BLaER1 treated with 17β-estradiol and CSF1 and Interleukin-3, amounts not matched to agents 10 nM and 100 nM (cell line): ENCODE results near the gene CTBP2.

Experiments
- H3K27ac ChIP-seq, 11 experiments: shearing (Covaris generic); formaldehyde crosslinking; 2 replicates each; pipeline ENCODE4 v1.8.1; 2022
- H3K27me3 ChIP-seq, 11 experiments: shearing (Covaris generic); formaldehyde crosslinking; 2 replicates each; pipeline ENCODE4 v1.8.1; 2022
- H3K36me3 ChIP-seq, 11 experiments: shearing (Covaris generic); formaldehyde crosslinking; 2 replicates each; pipeline ENCODE4 v1.8.1; 2022
- H3K4me1 ChIP-seq, 10 experiments: shearing (Covaris generic); formaldehyde crosslinking; 2 replicates each; pipeline ENCODE4 v1.8.1; 2022
- H3K4me2 ChIP-seq, 11 experiments: shearing (Covaris generic); formaldehyde crosslinking; 2 replicates each; pipeline ENCODE4 v1.8.1; 2022
- H3K4me3 ChIP-seq, 10 experiments: shearing (Covaris generic); formaldehyde crosslinking; 2 replicates each; pipeline ENCODE4 v1.8.1; 2022
- H3K9ac ChIP-seq, 11 experiments: shearing (Covaris generic); formaldehyde crosslinking; 2 replicates each; pipeline ENCODE4 v1.8.1; 2022
- H3K9me3 ChIP-seq, 11 experiments: shearing (Covaris generic); formaldehyde crosslinking; replicated peaks in 1 of 11; 2 replicates each; pipeline ENCODE4 v1.8.1; 2022
- H4K20me1 ChIP-seq, 11 experiments: shearing (Covaris generic); formaldehyde crosslinking; 2 replicates each; pipeline ENCODE4 v1.8.1; 2022
- Cebpa-rat ChIP-seq, 11 experiments: shearing (Covaris generic); IDR thresholded peaks; 2 replicates each; pipeline ENCODE4 v1.8.1; 2022

Gene CTBP2

DNA sequence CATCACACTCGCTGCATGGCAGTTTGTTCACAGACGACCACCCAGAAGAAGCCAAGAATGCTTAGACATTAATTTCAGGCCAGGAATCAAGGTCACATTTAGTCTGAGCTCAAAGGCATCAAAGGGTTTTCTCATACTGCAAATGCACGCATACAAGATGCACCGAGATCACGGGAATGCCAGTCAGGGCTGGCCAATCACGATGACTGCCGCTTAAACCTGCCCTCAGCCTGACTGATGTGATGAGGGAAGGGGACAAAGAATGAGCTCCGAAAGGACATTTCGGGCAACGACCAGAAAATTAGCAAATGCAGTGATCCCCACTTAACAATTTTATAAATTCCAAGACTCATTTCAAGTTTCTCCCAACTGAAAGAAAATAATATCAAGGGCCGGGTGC, 20.2 kb downstream of the CTBP2 start:
- no peaks in the 10 kb centered on the region for H3K9me3 ChIP-seq
- no peak overlapping the region; a peak in 1 of 22 replicates for H3K4me2 ChIP-seq
- H3K27me3 ChIP-seq = no peaks in the 10 kb centered on the region
- peaks cover 38 to 65% (median 52%) of the 10 kb centered on the region in 11 experiments for H3K36me3 ChIP-seq
- H3K27ac ChIP-seq = 0 out of 22 replicates have a peak overlapping the region, but pooled peaks of 1 of the 11 experiments have one; percentile 59
- H3K4me1 ChIP-seq = peaks cover 77 to 97% (median 95%) of the 10 kb centered on the region in 10 experiments
- H3K9ac ChIP-seq = no peak overlapping the region
- H3K4me3 ChIP-seq = no peak overlapping the region
- TF ChIP-seq Cebpa-rat (IDR thresholded peaks at IDR 0.05) = no peak
- H4K20me1 ChIP-seq = peaks cover 100% of the 10 kb centered on the region in 11 experiments

DNA sequence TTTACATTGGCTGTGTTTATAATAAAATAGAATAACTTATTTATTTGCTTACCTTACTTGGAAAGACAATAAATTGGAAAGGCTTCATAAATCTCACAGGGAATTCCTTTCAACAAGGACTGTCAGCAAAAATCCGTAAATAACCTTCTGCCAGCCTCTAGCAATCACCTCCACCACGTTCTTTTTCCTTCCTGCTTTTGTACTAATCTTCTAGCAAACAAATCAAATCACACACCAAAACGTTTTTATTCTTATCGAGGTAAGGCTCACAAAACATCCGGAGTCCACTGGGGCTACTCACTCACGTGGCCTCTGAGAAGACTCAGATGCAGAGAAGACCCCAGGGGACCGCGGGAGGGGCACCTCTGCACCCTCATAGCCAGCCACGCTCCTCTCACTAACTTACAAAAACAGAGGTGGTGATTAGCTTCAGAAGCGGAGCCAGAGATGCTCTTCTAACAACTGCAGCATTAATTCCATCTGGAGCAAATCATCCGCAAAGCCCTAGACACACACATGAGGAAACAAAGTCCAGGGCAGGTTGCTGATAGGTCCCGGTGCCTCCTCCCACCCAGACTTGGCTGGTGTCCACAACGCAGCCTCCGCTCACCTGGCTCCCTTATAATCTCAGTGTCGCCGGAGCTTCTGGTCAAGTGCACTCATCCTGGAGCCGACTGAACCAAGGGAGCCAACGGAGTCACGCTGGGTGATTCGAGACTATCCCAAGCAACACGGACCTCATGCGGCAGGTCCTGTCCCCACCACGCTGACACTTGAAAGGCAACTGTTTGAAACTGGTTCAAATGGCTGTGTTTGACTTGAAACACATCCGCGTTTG, 22.5 kb downstream of the CTBP2 start:
- TF ChIP-seq Cebpa-rat (IDR thresholded peaks at IDR 0.05) = no peak
- Histone ChIP-seq H3K9me3 (no peaks in the 10 kb centered on the region), H3K4me1 (peaks cover 74 to 96% (median 90%) of the 10 kb centered on the region in 10 experiments), H3K9ac (peak overlapping the region in 3 of 11 experiments; percentile 2 to 18 (median 18); a peak in 1 of 22 replicates), H4K20me1 (peaks cover 100% of the 10 kb centered on the region in 11 experiments), H3K27ac (peak overlapping the region in 3 of 11 experiments; percentile 6 to 44 (median 10); a peak in 3 of 22 replicates), H3K36me3 (peaks cover 48 to 84% (median 70%) of the 10 kb centered on the region in 11 experiments), H3K4me3 (no peak overlapping the region), H3K27me3 (no peaks in the 10 kb centered on the region), H3K4me2 (peak overlapping the region; percentile 28 to 72 (median 68); a peak in 20 of 22 replicates)

DNA sequence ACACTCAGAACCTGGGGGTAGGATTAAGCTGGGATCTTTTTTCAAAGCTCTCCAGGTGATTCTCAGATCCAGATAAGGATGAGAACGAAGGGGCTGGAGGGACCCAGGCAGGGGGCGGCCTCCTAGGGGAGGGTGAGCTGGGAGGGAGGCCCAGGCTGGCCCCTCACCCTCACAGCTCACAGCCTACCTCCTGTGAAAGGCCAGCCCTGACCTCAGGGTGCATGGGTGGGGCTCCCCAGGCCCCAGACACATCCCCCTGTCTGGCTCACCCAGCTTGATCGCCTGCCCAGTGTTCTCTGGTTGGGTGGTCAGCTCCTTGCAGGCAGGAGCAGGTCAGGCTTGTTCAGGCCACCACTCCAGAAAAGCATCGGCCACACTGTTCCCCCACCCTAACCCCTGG, 24.3 kb downstream of the CTBP2 start:
- Histone ChIP-seq H3K4me2 (peak overlapping the region in 9 of 11 experiments; percentile 16 to 72 (median 68); a peak in 15 of 22 replicates), H3K4me3 (no peak overlapping the region), H3K27ac (peak overlapping the region in 1 of 11 experiments; percentile 18; a peak in 1 of 22 replicates), H3K4me1 (peaks cover 56 to 80% (median 73%) of the 10 kb centered on the region in 10 experiments), H4K20me1 (peaks cover 100% of the 10 kb centered on the region in 11 experiments), H3K9me3 (peaks cover 0 to 6% (median 0%) of the 10 kb centered on the region in 11 experiments; a peak in 2 of 22 replicates), H3K9ac (peak overlapping the region in 1 of 11 experiments; percentile 5; a peak in 1 of 22 replicates), H3K27me3 (no peaks in the 10 kb centered on the region), H3K36me3 (peaks cover 64 to 93% (median 87%) of the 10 kb centered on the region in 11 experiments)
- no peak for TF ChIP-seq Cebpa-rat (IDR thresholded peaks at IDR 0.05)

DNA sequence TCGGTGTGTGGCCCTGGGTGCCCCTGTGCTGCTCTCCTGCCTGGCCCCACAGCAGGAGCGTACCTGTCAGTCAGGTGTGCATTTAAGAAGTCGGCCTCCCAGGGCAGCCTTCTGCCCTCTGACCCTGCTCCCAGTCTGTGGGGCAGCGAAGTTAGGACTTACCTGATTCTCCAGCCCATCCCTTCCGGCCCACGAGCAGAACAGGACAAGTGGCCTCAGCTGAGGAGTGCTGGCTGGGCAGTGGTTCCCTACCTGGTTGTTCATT, 24.7 kb downstream of the CTBP2 start:
- H3K4me1 ChIP-seq = peaks cover 52 to 76% (median 69%) of the 10 kb centered on the region in 10 experiments
- peak overlapping the region in 9 of 11 experiments; percentile 16 to 72 (median 68); a peak in 17 of 22 replicates for H3K4me2 ChIP-seq

DNA sequence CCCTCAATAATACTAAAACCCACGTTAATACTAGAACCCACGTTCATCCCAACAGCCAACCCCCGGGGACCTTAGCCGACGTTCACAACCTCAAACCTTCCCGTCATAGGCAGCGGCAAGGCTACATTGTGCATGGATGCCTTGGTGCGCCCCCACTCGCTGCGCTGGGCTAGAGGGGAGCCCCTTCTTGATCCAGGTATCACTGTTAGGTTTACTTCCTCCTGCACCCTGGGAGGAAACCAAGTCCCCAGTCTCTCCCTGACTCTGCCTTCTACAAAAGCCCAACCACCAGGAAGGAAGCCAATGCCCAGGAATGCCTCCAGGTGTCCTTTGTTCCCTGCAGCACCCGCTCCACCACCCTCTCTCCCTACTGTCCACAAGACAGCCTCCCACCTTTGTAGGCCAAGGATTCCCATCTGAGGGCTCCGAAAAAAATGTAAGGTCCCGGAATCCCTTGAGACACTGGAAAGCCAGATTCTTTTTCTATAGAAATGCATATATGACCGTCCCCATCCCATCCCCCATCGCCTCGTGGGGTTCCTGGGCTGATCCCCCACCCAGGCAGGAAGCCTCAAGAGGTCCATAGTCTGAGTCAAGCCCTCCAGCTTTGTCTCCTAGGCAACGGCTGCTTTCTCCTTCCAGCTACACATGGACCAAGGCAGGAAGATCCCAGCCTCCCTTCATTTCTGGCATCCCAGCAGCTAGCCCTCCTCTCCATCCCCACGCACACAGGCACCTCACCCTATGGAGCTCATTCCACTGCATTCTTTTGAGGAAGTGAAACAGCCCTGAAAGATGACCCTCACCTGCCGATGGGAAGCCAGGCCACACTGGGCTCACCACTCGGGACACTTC, 25.2 kb downstream of the CTBP2 start:
- peaks cover 100% of the 10 kb centered on the region in 11 experiments for H4K20me1 ChIP-seq
- TF ChIP-seq Cebpa-rat (IDR thresholded peaks at IDR 0.05) = no peak
- 0 out of 22 replicates have a peak overlapping the region, but pooled peaks of 1 of the 11 experiments have one; percentile 18 for H3K27ac ChIP-seq
- peaks cover 52 to 73% (median 66%) of the 10 kb centered on the region in 10 experiments for H3K4me1 ChIP-seq
- no peaks in the 10 kb centered on the region for H3K27me3 ChIP-seq
- peaks cover 74 to 98% (median 94%) of the 10 kb centered on the region in 11 experiments for H3K36me3 ChIP-seq
- H3K9ac ChIP-seq = no peak overlapping the region; a peak in 1 of 22 replicates
- peak overlapping the region in 10 of 11 experiments; percentile 16 to 72 (median 68); a peak in 18 of 22 replicates for H3K4me2 ChIP-seq
- no peak overlapping the region; a peak in 1 of 20 replicates for H3K4me3 ChIP-seq
- H3K9me3 ChIP-seq = peaks cover 0 to 6% (median 0%) of the 10 kb centered on the region in 11 experiments; a peak in 2 of 22 replicates

More for the DNA sequence above, 24.7 kb downstream of the CTBP2 start:
- Histone ChIP-seq H3K36me3 (peaks cover 68 to 96% (median 91%) of the 10 kb centered on the region in 11 experiments), H3K27ac (0 out of 22 replicates have a peak overlapping the region, but pooled peaks of 1 of the 11 experiments have one; percentile 18), H3K4me3 (no peak overlapping the region; a peak in 1 of 20 replicates), H3K27me3 (no peaks in the 10 kb centered on the region), H3K9me3 (peaks cover 0 to 6% (median 0%) of the 10 kb centered on the region in 11 experiments; a peak in 2 of 22 replicates), H3K9ac (peak overlapping the region in 1 of 11 experiments; percentile 5; a peak in 1 of 22 replicates), H4K20me1 (peaks cover 100% of the 10 kb centered on the region in 11 experiments)
- TF ChIP-seq Cebpa-rat (IDR thresholded peaks at IDR 0.05) = no peak

DNA sequence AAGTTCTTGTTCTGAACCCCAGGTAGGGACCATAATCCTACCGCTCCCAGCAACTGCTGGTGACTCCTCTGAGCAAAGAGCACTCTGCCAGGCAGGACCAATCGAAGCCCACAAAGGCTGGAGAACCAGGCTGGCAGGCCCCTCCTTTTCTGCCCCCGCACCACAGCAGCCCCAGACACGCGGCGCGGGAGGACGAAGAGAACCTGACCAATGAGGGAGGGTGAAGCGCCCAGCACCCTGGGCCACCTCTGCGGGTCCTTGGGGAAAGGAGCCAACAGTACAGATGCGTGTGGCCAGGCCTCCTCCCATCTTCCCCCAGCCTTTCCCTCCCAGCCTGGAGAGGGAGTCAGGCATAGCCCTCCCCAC, 25.9 kb downstream of the CTBP2 start:
- H3K36me3 ChIP-seq = peaks cover 77 to 98% (median 94%) of the 10 kb centered on the region in 11 experiments
- H3K4me1 ChIP-seq = peaks cover 56 to 71% (median 65%) of the 10 kb centered on the region in 10 experiments
- peak overlapping the region in 7 of 11 experiments; percentile 3 to 54 (median 21); a peak in 7 of 22 replicates for H3K4me2 ChIP-seq
- TF ChIP-seq Cebpa-rat (IDR thresholded peaks at IDR 0.05) = no peak
- H3K9me3 ChIP-seq = peaks cover 0 to 6% (median 0%) of the 10 kb centered on the region in 11 experiments; a peak in 2 of 22 replicates
- H3K9ac ChIP-seq = no peak overlapping the region
- peaks cover 100% of the 10 kb centered on the region in 11 experiments for H4K20me1 ChIP-seq
- no peaks in the 10 kb centered on the region for H3K27me3 ChIP-seq
- H3K4me3 ChIP-seq = no peak overlapping the region
- H3K27ac ChIP-seq = 0 out of 22 replicates have a peak overlapping the region, but pooled peaks of 1 of the 11 experiments have one; percentile 10

DNA sequence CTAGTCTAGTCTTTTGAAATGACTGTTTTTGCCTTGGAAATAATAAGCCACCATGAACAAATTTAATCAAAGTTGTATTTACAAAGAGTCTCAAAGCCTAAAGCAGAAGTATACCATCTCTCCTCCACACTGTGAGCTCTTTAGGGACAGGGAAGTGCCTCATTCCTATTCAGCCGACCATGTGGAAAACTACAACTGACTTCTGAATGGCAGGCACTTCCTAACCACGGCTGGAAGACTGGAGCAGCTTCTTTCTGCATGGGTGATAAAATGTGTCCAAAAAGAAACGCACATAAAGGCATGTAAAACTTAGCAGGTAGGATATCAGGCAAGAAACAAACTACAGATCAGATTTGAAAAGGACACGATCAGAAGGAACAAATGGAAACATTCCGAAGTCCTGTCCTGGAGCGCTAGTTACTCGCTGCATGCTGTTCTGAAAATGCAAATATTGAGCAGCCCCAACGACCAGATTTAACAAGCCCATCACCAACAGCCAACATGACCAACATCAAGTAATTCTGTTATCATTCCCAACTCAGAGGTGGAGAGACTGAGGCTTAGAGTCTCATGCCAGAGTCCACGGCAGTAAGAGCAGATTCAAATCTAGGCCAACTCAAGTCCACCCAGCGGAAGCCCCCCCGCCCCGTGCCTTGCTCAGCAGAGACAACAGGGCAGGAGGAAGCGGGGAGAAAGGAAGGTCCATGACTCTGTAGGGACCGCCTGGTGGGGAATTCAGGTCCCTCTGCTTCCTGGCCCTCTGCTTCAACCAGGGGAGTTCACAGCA, 26.5 kb downstream of the CTBP2 start:
- peak overlapping the region in 8 of 11 experiments; percentile 3 to 54 (median 15); a peak in 7 of 22 replicates for H3K4me2 ChIP-seq
- peaks cover 0 to 6% (median 0%) of the 10 kb centered on the region in 11 experiments; a peak in 2 of 22 replicates for H3K9me3 ChIP-seq
- peaks cover 55 to 69% (median 65%) of the 10 kb centered on the region in 10 experiments for H3K4me1 ChIP-seq
- H4K20me1 ChIP-seq = peaks cover 100% of the 10 kb centered on the region in 11 experiments
- 0 out of 22 replicates have a peak overlapping the region, but pooled peaks of 1 of the 11 experiments have one; percentile 10 for H3K27ac ChIP-seq
- H3K9ac ChIP-seq = no peak overlapping the region
- no peaks in the 10 kb centered on the region for H3K27me3 ChIP-seq
- TF ChIP-seq Cebpa-rat (IDR thresholded peaks at IDR 0.05) = no peak
- H3K36me3 ChIP-seq = peaks cover 80 to 98% (median 94%) of the 10 kb centered on the region in 11 experiments
- H3K4me3 ChIP-seq = no peak overlapping the region
